GM21423 (cell line): ENCODE measurements around the gene CLTCL1.
"Not testable (repeated sequence)": the region's sequence is repeated elsewhere in the genome, so short reads cannot be mapped to it uniquely, and the experiment has no call there.

Source experiments
- ATAC-seq: cut with Tn5 transposase; IDR thresholded peaks from one replicate; pipeline ENCODE4 v1.9.1; 2021; ENCODE audit warnings: mild to moderate bottlenecking, moderate library complexity; ENCODE audit not compliant: unreplicated experiment

Gene CLTCL1

GRCh38 chr22:19156109-19156508 is 135.4 kb downstream of the CLTCL1 start:
- not testable (repeated sequence) for ATAC-seq

- no peak for ATAC-seq
Measured at GRCh38 chr22:19152942-19153883, 138.3 kb downstream of the CLTCL1 start.

GRCh38 chr22:19151329-19152191 is 140.0 kb downstream of the CLTCL1 start:
- no peak for ATAC-seq

GRCh38 chr22:19150482-19151328 is 140.8 kb downstream of the CLTCL1 start:
- ATAC-seq = no peak

DNA sequence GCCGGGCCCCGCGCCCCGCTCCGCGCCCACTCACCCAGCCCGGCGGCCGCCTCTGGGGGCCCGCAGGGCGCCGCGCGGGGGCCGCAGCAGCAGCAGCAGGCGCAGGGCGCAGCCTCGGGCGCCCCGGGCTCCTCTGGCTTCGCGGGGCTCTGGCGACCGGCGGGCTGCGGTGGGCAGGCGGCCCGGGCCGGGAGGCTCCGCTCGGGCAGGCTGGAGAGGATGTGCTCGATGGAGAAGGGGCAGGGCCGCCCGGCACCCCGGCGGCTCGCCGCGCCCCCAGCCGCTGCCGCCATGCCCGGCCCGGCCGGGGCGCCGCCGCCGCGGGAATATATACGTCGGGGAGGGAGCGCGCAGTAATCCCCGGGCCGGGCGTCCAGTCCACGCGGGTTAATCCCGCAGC is 141.5 kb downstream of the CLTCL1 start, which contains the start of gene GSC2:
TSS of gene GSC2 (minus strand) at position 302 of the 400 bp plus-strand sequence. CDS start at position 293, 9 bp downstream.
- no peak for ATAC-seq

- ATAC-seq = no peak
Measured at GRCh38 chr22:19149047-19149883, 142.3 kb downstream of the CLTCL1 start.

DNA sequence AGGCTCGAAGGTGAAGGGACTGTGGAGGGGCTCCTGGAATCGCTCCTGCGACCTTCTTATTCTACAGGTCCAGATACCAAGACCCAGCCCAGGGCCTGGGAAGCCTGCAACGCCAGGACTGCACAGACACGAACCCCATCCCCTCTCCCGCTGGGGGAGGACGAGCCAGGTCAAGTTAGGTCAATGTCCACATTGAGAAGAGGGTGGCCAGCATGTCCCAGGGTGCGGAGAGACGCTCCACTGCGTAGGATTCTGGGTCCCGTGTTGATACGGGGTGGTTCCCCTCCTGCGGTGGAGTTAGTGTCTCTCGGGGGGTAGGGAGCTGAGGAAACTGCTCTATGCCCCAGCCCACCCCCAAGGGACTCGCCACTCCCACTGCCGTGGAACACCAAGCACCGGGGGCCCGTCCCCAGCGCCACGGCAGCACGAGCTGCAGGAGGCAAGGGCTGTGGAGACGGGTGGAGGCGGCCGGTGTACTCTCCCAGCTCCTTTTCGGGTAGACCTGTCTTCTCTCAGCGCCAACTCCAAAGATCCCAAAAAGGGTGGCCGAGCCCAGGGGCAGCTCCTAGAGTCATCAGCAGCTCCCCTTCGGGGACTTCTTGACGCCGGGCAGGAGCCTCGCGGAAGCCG is 143.0 kb downstream of the CLTCL1 start:
- ATAC-seq = no peak

DNA sequence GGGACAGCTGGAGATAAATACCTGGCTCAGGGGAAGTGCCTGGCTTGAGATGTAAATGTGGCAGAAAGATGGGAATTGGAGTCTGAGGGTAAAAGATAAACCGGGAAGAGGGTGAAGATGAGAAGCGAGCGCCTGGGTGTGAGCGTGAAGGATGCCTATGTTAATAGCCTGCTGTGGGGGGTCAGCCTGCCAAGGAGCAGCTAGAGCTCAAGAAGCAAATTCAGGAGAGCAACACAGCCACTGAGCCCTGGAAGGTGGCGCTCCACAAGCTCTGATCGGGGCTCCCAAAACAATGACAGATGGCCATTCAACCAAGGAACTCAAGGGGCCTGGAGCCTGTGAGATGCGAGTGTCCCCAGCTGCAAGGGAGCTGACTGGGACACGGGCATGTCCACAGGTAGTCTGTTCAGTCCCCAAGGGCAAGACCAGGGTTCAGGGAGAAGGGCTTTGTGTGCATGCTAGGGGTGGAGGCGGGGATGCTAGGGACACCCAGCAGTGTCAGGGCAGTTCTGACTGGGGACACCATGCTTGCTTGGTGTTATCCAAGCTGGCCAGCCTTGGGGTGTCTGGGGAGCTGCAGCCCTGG is 144.2 kb downstream of the CLTCL1 start:
- no peak for ATAC-seq

DNA sequence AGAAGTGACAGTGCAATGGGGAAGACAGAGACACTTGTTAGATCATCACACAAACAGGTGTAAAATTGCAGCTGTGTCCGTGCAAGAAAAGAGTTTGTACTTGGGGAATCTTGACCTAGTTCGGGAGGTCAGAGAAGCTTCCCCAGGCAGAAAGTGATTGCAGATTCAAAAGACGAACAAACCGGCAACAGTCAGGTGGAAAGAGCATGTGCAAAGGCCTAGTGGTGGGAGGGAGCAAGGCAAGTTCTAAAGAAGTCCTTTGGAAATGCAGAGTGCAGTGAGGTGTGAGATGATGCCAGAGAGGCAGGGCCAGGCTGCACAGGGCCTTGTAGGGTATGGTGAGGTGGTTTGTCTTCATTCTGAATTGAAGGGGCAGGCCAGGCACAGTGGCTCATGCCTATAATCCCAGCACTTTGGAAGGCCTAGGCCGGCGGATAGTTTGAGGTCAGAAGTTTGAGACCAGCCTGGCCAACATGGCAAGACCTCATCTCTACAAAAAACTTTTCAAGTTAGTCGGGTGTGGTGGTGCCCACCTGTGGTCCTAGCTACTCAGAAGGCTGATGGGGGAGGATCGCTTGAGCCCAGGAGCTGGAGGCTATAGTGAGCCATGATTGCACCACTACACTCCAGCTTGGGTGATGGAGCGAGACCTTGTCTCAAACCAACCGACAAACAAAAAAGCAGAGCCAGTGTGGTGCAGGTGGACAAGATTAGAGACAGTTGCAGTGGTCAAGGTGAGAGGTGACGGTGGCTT is 145.1 kb downstream of the CLTCL1 start:
- ATAC-seq = no peak

DNA sequence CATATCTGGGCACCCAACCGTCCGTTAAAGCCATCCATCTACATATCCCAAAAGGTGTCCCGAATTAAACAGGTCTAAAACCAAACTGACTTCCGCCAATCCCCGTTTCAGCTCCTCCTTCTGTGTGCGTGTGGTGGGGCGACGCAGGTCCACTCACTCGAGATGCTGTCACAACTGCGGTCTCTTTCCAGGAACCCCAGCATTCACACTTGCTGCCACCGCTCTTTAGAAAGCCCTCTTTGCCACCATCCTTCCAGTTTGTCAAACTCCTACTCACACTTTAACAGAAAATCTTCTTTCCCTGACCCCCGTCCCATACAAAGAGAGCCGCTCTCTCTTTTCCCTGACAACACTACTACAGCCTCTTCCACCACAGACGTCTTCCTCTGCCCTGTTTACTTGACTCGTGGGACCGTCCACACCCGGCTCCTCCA is 147.5 kb downstream of the CLTCL1 start:
- peak; percentile 4 for ATAC-seq

- ATAC-seq = no peak
Measured at GRCh38 chr22:19143212-19143611, 148.3 kb downstream of the CLTCL1 start.

DNA sequence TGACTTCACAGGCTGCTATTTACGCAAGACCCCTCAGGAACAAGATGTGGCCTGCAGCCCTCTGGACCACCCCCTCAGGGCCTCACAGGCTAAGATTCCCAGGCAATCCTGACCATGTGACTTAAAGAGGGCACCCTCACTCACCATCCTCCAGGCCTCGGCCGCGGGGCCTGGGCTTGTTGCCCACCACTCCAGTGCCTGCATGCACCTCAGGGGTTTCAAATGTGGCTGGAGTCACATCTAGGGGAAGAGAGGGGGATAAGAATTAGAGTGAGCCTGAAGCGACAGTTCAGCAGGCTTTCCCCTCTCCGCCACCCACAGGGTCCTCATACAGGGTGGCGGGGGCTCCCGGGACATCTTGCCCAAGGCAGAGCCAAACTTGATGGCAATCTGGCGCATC is 149.1 kb downstream of the CLTCL1 start:
- no peak for ATAC-seq

DNA sequence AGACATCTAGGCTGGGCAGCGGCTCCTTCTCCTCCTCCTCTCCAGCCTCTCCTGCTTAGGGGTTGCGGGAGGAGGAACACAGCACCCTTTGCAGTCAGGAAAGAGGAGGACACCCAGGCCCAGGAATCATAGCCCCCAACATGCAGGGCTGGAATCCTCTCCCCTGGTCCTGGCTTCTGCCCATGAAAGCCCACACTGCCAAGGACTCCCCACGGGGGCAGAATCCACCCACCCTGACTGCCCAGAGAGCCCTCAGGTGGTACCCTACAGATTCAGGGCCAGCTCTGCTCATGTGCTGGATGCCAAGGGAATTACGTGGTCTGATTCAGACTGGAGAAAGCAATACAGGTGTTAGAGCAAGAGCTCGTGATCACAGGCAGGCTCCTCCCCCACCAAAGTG is 151.5 kb downstream of the CLTCL1 start:
- no peak for ATAC-seq

GRCh38 chr22:19139001-19139356 is 152.5 kb downstream of the CLTCL1 start:
- ATAC-seq = no peak

DNA sequence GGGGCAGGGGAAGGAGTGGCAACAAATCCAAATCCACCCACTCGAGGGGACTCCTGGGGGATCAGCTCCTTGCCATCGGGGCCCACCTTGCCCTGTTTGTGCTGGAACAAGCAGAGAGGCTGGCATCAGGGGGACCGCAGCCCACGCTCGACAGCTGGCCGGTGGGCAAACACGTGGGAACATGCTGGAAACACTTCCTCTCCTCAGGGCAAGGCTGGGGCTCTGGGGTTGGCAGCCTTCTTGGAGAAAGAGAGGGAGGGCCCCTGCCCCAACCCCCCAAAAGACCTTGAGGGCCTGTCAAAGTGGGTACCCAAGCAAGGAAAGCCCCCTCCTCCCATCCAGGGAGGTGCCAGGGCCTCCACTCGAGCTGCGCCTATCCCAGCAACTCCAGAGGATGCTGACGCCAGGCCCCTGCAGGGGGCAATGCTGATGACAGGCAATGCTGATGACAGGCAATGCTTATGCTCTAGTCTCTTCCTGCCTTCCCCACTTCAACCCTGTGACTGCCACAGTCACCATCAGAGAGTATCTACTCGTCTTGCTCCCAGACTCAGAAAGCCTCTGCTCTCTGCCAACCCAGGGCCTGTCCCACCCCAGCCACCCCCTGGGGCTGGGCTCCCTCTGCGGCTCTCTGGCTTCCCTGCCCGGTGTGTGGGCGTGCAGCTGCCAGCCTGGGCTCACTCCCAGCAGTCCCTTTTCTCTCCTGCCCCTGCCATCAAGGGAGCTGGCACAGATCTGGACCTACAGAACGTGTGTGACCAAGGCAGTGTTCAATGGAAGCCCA is 153.1 kb downstream of the CLTCL1 start:
- no peak for ATAC-seq

GRCh38 chr22:19137384-19138216 is 153.9 kb downstream of the CLTCL1 start:
- no peak for ATAC-seq

DNA sequence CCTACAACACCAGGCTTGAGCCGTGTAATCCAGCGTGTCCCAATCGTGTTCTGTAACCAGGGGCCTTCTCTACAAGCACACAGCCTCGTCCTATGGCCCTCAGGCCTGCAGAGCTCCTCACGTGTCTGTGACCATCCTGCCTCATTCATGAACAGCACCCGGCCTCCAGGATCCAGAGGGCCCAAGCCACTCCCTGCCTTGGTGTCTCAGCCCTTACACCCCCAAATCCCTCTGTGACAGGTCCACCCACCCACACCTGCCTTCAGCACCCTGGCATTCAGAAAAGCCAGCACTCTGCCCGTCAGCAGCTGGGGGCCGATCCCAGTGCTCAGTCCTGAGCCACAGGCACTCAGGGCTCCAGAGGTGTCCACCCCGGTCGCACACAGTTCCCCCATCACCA is 154.6 kb downstream of the CLTCL1 start:
- no peak for ATAC-seq
